HG03460 (cell line): ENCODE data around the gene DLGAP4.
"Not testable (repeated sequence)": the region's sequence is repeated elsewhere in the genome, so short reads cannot be mapped to it uniquely, and the experiment has no call there.

ENCODE experiments used
- ATAC-seq: cut with Tn5 transposase; IDR thresholded peaks from one replicate; pipeline ENCODE4 v1.9.1; 2021; ENCODE audit not compliant: unreplicated experiment

The DLGAP4 gene

GRCh38 chr20:36467076-36467999, 161.2 kb downstream of the DLGAP4 start:
- ATAC-seq = no peak

GRCh38 chr20:36468149-36469000, 162.2 kb downstream of the DLGAP4 start:
- no peak for ATAC-seq

- ATAC-seq = no peak
Observed at GRCh38 chr20:36469973-36470372, 163.8 kb downstream of the DLGAP4 start.

- ATAC-seq = no peak
Observed at GRCh38 chr20:36471885-36472636, 165.9 kb downstream of the DLGAP4 start.

GRCh38 chr20:36472637-36473090, 166.5 kb downstream of the DLGAP4 start:
- ATAC-seq = no peak

- no peak for ATAC-seq
Observed at GRCh38 chr20:36473164-36473563, 167.0 kb downstream of the DLGAP4 start.

GRCh38 chr20:36474563-36474962, 168.4 kb downstream of the DLGAP4 start:
- no peak for ATAC-seq

GRCh38 chr20:36475054-36475453, 168.9 kb downstream of the DLGAP4 start:
- ATAC-seq = not testable (repeated sequence)

- ATAC-seq = no peak
Observed at GRCh38 chr20:36477475-36477874, 171.3 kb downstream of the DLGAP4 start.

GRCh38 chr20:36478137-36478905, 172.2 kb downstream of the DLGAP4 start:
- no peak for ATAC-seq

- no peak for ATAC-seq
Observed at GRCh38 chr20:36479938-36480337, 173.8 kb downstream of the DLGAP4 start.

- ATAC-seq = no peak
Observed at GRCh38 chr20:36480456-36481048, 174.4 kb downstream of the DLGAP4 start.

GRCh38 chr20:36481380-36482043, 175.4 kb downstream of the DLGAP4 start:
- no peak for ATAC-seq

GRCh38 chr20:36482044-36482473, 175.9 kb downstream of the DLGAP4 start:
- no peak for ATAC-seq

- ATAC-seq = no peak
Observed at GRCh38 chr20:36483209-36483918, 177.2 kb downstream of the DLGAP4 start.

- ATAC-seq = no peak
Observed at GRCh38 chr20:36483919-36484808, 178.0 kb downstream of the DLGAP4 start.

GRCh38 chr20:36485286-36485685, 179.1 kb downstream of the DLGAP4 start:
- ATAC-seq = no peak

- ATAC-seq = no peak
Observed at GRCh38 chr20:36487069-36487468, 180.9 kb downstream of the DLGAP4 start.
